GM18499 (cell line): ENCODE measurements around the gene ETNK2.

ENCODE experiments used
- ATAC-seq: cut with Tn5 transposase; IDR thresholded peaks from one replicate; pipeline ENCODE4 v1.9.1; 2021; ENCODE audit warnings: moderate number of reproducible peaks; ENCODE audit not compliant: insufficient read depth, unreplicated experiment

The ETNK2 gene

DNA sequence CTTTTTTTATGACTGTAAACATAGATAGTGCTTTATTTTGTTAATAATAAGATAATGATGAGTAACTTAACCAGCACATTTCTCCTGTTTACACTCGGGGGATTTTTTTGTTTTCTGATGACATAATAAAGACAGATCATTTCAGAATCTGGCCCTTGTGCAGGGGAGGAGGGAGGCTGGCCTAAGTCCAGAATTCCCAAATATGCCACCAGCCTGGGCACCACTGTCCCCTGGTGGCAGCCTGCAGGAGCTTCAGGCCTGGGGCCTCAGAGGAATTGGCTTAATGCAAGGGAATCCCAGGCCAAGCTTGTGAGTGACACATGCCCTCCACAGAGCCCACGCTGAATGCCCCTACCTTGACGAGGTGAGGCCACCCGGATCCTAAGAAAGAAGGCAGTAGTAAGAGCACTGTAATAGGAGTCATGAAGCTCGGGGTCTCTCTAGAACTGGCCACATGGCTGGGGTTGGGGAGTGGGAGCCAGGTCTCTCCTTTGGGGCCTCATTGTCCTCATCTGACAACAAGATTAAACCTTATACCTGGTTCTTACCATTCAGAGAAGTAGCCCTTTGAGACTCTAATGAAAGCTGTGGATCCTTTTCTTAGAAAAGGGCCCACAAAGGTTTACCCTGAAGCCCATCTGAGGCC lies 24.1 kb downstream of the ETNK2 start:
- ATAC-seq: no peak

DNA sequence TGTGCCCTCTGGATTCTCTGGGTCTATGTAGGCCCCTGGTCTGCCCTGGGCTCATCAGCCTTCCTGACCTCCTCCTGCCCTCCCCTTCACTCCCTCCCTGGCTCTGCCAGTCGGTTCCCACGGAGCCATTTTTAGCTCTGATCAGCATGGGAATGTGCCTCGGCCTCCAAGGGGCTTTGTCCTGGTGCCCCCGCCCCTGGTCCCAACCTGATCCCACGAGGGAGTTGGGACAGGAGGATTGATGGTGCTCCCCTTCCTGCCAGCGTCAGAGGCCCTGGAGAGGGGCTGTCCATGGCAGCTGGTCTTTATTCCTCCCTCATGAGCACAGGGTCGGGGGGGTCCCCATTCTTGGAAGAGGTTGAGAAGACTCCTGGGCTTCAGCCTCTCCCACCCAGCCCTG lies 24.9 kb downstream of the ETNK2 start:
- ATAC-seq: no peak

DNA sequence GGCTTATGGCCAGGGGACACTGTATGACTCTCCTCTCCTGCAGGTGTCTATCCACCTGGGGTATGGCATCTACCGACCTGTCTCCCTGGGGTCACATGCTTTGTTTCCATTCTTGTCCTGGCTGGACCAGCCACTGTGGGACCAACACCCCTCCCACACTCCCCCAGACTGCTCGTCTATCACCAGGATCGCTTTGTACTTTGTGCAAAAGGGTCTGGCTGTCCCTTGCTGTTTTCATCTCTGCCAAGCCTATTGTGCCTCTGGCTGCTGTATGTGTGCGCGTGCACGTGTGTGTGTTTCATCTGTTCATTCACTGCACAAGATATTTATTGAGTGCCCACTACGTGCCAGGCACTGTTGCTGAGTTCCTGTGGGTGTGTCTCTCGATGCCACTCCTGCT lies 25.5 kb downstream of the ETNK2 start:
- no peak for ATAC-seq

DNA sequence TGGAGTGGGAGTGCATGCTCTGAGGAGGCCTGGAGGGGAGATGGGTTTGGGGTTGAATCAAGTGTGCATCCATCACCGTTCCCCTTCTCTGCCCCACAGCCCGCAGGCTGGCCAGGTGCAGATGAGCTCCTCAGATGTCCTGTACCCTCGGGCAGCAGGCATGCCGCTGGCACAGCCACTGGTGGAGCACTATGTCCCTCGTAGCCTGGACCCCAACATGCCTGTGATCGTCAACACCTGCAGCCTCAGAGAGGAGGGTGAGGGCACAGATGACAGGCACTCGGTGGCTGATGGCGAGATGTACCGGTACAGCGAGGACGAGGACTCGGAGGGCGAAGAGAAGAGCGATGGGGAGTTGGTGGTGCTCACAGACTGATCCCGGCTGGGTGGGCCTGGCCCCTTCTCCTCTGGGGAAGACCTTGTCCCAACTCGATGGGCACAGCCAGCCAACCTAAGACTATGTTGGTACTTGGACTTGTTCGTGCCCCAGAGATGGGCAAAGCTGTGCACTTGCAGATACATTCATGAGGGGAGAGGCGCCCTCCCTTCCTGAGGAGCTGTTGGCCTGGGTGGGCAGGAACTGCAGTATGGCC lies 26.0 kb downstream of the ETNK2 start:
- no peak for ATAC-seq

DNA sequence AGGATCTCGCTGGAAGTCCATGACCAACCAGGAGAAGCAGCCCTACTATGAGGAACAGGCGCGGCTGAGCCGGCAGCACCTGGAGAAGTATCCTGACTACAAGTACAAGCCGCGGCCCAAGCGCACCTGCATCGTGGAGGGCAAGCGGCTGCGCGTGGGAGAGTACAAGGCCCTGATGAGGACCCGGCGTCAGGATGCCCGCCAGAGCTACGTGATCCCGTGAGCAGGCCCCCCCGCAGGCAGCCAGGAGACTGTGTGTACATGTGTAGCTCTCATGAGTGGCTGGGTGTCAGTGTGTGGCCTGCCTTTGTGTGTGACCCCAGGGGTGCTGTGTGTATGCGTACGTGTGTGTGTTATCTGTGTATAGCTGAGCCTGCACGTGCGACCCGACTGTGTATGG lies 27.2 kb downstream of the ETNK2 start:
- no peak for ATAC-seq

DNA sequence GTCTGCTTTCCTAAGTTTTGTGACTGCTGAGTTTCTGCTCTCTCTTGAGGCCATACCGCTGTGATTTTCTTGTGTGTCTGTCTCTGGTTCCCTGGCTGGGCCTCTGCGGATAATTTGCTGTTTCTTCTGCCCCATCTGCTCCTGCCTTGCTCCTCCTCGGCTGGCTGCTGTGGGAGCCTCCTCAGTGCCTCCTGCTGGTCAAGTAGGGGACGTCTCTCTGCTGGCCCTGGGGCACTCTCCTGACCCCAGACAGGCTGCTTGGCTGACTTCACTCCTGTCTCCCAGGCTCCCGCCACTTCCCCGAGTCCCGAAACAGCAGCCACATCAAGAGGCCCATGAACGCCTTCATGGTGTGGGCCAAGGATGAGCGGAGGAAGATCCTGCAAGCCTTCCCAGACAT lies 28.5 kb downstream of the ETNK2 start:
- ATAC-seq: no peak

DNA sequence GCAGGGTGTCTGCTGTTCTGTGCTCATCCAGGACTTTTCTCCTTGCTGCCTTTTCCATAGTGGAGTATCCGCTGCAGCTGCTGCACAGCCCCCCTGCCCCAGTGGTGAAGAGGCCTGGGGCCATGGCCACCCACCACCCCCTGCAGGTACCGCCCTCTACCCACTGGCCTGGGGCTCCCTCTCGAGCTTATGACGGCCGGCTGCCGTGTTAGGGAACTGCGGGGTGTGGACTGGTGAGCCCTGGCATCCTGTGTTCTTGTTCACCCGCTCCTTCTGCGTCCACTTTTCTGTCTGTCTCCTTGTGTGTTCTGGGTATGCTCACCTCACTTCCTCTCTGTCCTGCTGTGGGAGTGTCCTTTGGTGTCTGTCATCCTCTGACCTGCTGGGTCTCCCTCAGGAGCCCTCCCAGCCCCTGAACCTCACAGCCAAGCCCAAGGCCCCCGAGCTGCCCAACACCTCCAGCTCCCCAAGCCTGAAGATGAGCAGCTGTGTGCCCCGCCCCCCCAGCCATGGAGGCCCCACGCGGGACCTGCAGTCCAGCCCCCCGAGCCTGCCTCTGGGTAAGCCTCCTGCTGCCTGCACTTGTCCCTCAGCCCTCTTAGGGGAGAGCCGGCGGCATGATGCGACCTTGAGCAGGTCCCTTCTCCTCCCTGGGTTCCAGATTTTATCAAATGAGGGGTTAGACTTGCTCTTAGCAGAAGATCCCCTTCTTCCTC lies 29.8 kb downstream of the ETNK2 start:
- ATAC-seq: no peak

DNA sequence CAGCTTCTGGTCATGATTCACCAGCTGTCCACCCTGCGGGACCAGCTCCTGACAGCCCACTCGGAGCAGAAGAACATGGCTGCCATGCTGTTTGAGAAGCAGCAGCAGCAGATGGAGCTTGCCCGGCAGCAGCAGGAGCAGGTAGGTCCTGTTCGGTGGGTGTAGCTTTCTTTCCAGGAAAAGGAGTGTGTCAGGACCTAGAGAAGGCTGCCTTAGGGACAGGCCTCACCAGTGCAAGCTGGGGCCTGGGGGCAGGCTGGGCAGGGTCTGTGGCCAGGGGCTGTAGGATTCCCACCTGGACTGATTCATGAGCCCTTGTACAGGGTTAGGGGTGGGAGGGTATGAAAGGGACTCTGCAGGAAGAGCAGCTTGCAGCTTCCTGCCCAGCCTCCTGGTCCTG lies 35.3 kb downstream of the ETNK2 start:
- ATAC-seq: no peak

DNA sequence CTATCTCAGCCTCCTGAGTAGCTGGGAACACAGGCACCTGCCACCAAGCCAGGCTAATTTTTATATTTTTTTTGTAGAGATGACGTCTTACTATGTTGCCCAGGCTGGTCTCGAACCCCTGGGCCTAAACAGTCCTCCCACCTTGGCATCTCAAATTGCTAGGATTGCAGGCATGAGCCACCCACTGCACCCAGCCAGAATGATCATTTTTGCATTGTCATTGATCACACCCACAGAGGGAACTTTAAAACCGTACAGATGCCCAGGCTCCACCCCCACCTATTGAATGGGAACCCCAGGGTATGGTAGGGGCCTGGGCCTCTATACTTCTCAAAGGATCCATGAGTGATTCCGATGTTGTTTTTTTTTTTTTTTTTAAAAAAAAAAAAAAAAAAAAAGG lies 36.7 kb downstream of the ETNK2 start:
- ATAC-seq: no peak

DNA sequence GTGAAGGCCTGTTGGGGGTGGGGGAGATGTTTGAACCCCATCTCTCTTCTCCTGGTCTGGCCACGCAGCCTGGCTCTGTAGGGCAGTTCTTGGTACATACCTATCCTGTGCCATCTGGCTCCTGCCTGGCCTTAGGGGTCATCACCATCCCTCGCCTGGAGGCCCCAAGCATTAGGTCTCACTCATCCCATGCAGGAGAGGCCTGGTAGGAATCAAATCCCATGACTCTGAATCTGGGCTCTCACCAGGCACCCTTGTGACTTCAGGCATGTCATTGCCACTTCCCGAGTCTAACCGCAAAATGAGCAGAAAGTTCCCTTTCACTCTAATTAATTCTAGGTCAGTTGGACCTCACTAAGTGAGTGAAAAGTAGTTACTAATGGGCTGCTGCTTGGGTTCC lies 37.2 kb downstream of the ETNK2 start:
- ATAC-seq: no peak

DNA sequence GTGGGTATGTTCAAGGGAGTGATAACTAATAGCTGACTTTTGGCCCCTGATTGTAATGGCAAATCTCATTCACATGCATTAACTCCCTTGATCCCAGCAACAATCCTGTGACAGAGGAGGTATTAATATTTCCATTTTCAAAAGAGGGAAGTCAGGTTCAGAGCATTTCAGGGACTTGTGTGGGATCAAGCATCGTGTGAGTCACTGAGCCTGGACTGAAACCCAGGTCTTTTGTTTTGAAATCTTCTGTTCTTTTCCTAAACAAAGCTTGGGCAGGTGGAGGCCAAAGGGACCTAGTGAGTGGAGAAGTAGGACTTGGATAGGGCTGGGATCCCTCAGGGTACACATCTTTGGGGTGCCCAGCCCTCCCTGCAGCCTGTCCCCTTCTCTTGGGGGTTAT lies 37.9 kb downstream of the ETNK2 start:
- no peak for ATAC-seq

DNA sequence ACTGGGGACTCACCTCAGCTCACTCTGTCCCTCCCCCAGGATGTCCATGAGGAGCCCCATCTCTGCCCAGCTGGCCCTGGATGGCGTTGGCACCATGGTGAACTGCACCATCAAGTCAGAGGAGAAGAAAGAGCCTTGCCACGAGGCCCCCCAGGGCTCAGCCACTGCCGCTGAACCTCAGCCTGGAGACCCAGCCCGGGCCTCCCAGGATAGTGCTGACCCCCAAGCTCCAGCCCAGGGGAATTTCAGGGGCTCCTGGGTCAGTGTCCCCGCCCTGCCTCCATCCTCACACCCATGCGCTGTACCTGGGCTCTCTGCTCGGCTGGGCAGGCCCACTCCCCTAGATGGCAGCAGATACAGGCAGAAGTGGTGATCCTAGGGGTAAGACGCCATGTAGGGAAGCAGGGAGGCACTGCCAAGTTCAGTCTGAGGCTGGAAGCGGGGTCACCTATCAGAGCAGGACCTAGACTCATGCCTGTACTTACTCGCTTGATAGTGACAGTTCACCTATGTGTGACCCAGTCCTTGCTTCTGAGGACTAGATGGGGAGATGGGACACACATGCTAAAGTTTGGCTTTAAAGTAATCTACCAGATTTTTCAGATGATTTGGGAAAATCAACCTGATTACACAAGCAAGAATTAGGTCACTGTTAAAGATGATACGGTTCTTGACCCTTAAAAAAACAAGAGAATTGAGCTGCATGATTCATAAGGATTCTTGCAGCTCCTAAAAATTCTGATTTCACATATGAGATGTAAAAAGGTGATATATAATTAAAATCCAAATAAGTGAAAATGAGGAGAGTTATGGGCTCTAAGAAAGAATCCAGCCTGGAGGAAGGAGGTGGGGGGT lies 38.7 kb downstream of the ETNK2 start:
- ATAC-seq: no peak

DNA sequence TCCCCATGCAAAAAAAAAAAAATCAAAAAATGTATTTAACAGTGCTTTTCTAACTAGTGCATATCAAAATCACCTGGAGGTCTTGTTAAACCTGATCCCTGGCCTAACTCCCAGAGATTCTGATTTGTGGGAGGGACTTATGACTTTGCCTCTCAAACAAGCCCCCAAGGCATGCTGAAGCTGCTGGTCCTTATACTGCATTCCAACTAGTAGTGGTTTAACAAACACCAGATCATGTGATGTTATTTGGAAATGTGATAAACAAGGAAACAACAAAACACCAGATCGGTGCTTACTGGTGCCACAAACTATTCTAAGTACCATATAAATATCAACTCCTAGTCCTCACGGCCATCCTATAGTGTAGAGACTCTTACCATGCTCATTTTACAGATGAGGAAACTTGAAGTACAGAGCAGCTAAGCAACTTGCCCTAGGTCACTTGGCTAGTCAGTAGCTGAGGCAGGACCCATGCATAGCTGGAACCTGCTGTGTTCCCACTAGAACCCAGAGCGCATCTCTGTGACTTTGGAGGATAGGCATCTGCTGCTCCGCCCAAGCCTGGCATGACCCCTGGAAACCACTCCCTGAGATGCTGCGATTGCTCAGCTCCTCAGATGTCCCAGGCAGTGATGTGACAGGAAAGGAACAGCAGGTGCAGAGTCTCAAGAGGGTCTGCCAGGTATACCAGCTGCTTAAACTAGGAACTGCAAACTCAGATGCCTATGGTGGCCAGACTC lies 40.8 kb downstream of the ETNK2 start:
- no peak for ATAC-seq

DNA sequence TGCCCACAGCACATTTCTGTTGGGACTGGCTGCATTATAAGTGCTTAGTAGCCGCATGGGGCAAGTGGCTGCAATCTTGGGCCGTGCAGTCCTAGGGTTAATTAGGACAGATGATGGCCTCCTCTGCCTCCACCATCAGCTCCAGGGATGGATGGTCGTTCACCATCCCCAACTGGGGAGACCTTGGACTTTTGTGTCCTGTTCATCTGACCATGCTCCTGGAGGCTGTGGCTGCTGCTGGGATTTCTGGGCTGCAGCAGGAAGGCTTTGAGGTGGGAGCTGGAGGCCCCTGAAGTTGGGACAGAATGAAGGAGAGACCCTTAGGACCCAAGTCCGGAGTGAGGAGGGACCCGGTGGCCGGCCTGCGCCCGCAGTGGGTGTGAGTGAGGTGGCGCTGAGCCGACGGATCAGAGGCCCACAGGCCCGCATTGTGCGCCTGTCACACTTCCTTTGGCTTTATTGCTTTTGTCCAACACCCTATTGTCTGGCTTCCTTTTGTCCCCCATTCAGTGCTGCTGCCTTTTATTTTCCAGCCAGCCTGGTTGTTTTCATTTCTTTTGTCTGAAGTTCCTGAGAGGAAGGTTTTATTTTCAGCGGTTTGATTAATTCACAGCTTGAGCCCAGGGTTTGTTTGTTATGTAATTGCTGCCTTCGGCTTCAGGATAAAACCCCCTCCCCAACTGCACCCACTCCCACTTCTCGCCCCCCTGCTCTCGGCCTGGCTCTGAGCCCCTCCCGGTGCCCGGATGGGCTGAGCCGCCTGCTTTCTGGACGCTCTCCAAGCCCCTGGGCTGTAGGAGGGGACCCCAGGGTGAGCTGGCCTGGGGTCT lies 43.3 kb downstream of the ETNK2 start:
- no peak for ATAC-seq

DNA sequence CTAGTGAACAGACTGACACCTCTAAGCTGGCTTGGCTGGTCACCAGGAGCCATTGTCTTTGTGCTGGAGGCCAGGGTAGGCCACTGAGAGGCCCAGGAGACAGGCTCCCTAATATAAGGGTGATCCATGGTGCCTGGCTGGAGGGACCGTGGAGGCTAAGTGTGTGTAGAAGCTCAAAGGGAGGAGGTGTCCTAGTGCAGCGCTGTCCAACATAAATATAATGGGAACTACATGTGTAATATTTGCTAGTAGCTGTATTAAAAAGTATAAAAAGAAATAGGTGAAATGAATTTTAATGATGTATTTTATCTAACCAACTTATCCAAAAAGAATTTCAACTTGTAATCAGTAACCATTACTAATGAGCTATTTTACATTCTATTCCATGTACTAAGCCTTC lies 44.0 kb downstream of the ETNK2 start:
- no peak for ATAC-seq

DNA sequence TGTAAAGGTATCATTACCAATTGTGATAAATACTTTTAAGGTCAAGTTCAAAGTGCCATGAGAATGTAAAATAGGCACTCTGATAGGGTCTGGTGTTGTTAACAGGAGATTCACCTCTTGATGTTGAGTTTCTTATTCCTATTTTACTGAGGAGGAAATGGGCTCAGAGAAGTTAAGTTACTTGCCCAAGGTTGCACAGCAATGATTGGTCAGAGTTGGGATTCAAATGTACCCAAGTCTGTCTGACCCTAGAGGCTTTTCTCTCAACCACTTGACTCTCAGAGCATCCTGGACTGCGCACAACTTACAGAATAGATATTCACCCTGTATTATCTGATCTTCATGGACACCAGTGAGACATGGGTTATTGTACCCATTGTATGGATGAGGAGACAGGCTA lies 45.0 kb downstream of the ETNK2 start:
- ATAC-seq: no peak

DNA sequence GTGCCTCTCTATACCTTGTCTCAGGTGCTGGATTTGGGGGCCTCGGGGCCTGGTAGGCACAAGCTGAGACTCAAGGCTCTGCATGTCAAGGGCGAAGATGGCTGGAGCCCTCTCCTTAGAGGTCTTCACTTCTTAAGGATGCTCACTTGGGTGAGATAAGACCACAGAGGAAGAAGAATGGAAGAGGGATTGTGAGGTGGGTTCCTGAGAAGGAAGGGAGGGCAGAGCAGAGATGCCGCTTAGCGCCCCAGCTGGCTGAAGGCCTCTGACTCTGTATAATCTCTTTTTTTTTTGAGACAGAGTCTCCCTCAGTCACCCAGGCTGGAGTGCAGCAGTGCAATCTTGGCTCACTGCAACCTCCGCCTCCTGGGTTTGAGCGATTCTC lies 46.7 kb downstream of the ETNK2 start:
- no peak for ATAC-seq

DNA sequence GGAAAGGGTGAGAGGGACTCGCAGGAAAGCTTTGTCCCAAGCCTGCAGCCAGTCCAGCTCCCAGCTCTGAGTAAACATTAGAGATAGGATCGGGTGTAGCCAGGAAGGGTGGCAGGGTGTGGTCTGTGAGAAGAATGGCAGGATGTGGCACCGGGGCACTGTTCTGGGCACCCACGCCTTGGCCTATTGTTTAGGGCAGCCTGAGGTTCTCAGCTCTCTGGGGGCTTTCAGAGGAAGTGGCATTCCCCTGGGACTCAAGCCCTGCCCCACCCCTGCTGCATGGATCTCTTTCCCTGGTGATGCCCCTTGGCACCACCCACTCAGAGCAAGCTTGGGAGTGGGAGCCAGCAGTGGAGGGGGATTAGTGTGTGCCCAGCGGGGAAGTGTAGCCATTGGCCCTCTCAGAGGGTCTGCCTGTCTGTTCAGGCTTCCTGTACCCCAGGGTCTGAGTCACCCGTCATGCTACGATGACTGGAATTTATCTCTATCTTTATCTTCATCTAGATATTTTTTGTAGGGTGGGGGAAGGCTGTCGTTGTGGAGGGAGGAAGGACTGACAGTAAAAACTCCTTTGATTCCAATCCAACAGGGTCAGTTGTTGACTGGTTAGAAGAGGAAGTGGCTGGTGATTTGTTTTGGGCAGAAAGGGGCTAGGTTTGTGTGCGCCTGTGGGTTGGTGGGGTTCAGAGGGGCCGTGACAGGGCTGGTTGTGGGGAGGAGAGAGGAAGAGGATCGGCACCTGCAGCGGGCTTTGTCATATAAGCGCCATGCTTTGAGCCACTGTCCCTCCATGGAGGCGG lies 47.3 kb downstream of the ETNK2 start:
- no peak for ATAC-seq

DNA sequence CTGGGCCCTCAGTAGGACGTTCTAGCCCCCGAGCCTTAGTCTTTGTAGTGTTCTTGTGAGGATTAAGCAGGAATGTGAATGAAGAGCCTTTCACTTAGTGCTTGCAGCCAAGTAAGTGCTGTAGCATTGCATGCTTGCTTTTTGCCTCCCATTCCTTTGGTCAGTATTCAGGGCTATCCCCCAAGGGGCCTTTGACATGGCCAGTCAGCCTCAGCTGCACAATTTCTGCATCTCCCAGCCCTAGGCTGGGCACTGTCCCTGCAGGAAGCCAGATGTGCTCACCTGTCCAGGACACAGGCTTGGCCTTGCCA lies 48.5 kb downstream of the ETNK2 start:
- no peak for ATAC-seq
